ENCODE measurements around the gene MGMT.

MGMT gene

GRCh38 chr10:129775681-129776080, 308.6 kb downstream of the MGMT start:
- H3K9me3 ChIP-seq (ENCODE audit: insufficient read depth, low read length): no peaks in the 10 kb centered on the region
- no peak overlapping the region for H3K4me3 ChIP-seq (ENCODE audit: insufficient read length, low read depth)
- TF ChIP-seq ZNF274 (IDR thresholded peaks at IDR 0.05; ENCODE audit: low read depth, low read length) (no peak), YY1 (IDR thresholded peaks at IDR 0.05; ENCODE audit: insufficient read depth, insufficient read length) (no peak), SUZ12 (IDR thresholded peaks at IDR 0.05; ENCODE audit: extremely low read depth, insufficient read depth, insufficient read length) (no peak)
- H3K4me1 ChIP-seq (ENCODE audit: insufficient read depth, insufficient read length): peaks cover 7% of the 10 kb centered on the region
- no peak overlapping the region for H3K9ac ChIP-seq (ENCODE audit: insufficient read length, low read depth)
- H3K36me3 ChIP-seq (ENCODE audit: insufficient read depth, insufficient read length, low read length): no peaks in the 10 kb centered on the region
- no peaks in the 10 kb centered on the region for H3K27me3 ChIP-seq (ENCODE audit: insufficient read depth, insufficient read length)
- no peak for DNase-seq (ENCODE audit: low read depth, low spot score)

- Histone ChIP-seq H3K4me1 (ENCODE audit: insufficient read depth, insufficient read length) (peaks cover 7% of the 10 kb centered on the region), H3K9me3 (ENCODE audit: insufficient read depth, low read length) (no peaks in the 10 kb centered on the region), H3K36me3 (ENCODE audit: insufficient read depth, insufficient read length, low read length) (no peaks in the 10 kb centered on the region), H3K9ac (ENCODE audit: insufficient read length, low read depth) (no peak overlapping the region), H3K27me3 (ENCODE audit: insufficient read depth, insufficient read length) (no peaks in the 10 kb centered on the region), H3K4me3 (ENCODE audit: insufficient read length, low read depth) (no peak overlapping the region)
- DNase-seq (ENCODE audit: low read depth, low spot score): no peak
- TF ChIP-seq SUZ12 (IDR thresholded peaks at IDR 0.05; ENCODE audit: extremely low read depth, insufficient read depth, insufficient read length) (no peak), YY1 (IDR thresholded peaks at IDR 0.05; ENCODE audit: insufficient read depth, insufficient read length) (no peak), ZNF274 (IDR thresholded peaks at IDR 0.05; ENCODE audit: low read depth, low read length) (no peak)
Observed at GRCh38 chr10:129777687-129778086, 310.6 kb downstream of the MGMT start.

- Histone ChIP-seq H3K36me3 (ENCODE audit: insufficient read depth, insufficient read length, low read length) (no peaks in the 10 kb centered on the region), H3K27me3 (ENCODE audit: insufficient read depth, insufficient read length) (no peaks in the 10 kb centered on the region), H3K9ac (ENCODE audit: insufficient read length, low read depth) (no peak overlapping the region), H3K4me1 (ENCODE audit: insufficient read depth, insufficient read length) (peaks cover 7% of the 10 kb centered on the region), H3K9me3 (ENCODE audit: insufficient read depth, low read length) (no peaks in the 10 kb centered on the region), H3K4me3 (ENCODE audit: insufficient read length, low read depth) (no peak overlapping the region)
- no peak for DNase-seq (ENCODE audit: low read depth, low spot score)
- no peak for TF ChIP-seq SUZ12 (IDR thresholded peaks at IDR 0.05; ENCODE audit: extremely low read depth, insufficient read depth, insufficient read length)
- no peak for TF ChIP-seq ZNF274 (IDR thresholded peaks at IDR 0.05; ENCODE audit: low read depth, low read length)
- TF ChIP-seq YY1 (IDR thresholded peaks at IDR 0.05; ENCODE audit: insufficient read depth, insufficient read length): no peak
Observed at GRCh38 chr10:129778571-129778970, 311.5 kb downstream of the MGMT start.

GRCh38 chr10:129779126-129780111, 312.4 kb downstream of the MGMT start:
- H3K4me1 ChIP-seq (ENCODE audit: insufficient read depth, insufficient read length): peaks cover 5% of the 10 kb centered on the region
- H3K9ac ChIP-seq (ENCODE audit: insufficient read length, low read depth): no peak overlapping the region
- TF ChIP-seq YY1 (IDR thresholded peaks at IDR 0.05; ENCODE audit: insufficient read depth, insufficient read length): no peak
- no peak for TF ChIP-seq ZNF274 (IDR thresholded peaks at IDR 0.05; ENCODE audit: low read depth, low read length)
- TF ChIP-seq SUZ12 (IDR thresholded peaks at IDR 0.05; ENCODE audit: extremely low read depth, insufficient read depth, insufficient read length): no peak
- H3K27me3 ChIP-seq (ENCODE audit: insufficient read depth, insufficient read length): no peaks in the 10 kb centered on the region
- no peaks in the 10 kb centered on the region for H3K36me3 ChIP-seq (ENCODE audit: insufficient read depth, insufficient read length, low read length)
- no peaks in the 10 kb centered on the region for H3K9me3 ChIP-seq (ENCODE audit: insufficient read depth, low read length)
- no peak for DNase-seq (ENCODE audit: low read depth, low spot score)
- H3K4me3 ChIP-seq (ENCODE audit: insufficient read length, low read depth): no peak overlapping the region

GRCh38 chr10:129780198-129780597, 313.2 kb downstream of the MGMT start:
- no peaks in the 10 kb centered on the region for H3K36me3 ChIP-seq (ENCODE audit: insufficient read depth, insufficient read length, low read length)
- no peaks in the 10 kb centered on the region for H3K27me3 ChIP-seq (ENCODE audit: insufficient read depth, insufficient read length)
- no peak overlapping the region for H3K4me3 ChIP-seq (ENCODE audit: insufficient read length, low read depth)
- H3K4me1 ChIP-seq (ENCODE audit: insufficient read depth, insufficient read length): peaks cover under 1% of the 10 kb centered on the region
- no peaks in the 10 kb centered on the region for H3K9me3 ChIP-seq (ENCODE audit: insufficient read depth, low read length)
- H3K9ac ChIP-seq (ENCODE audit: insufficient read length, low read depth): no peak overlapping the region
- no peak for TF ChIP-seq YY1 (IDR thresholded peaks at IDR 0.05; ENCODE audit: insufficient read depth, insufficient read length)
- no peak for TF ChIP-seq SUZ12 (IDR thresholded peaks at IDR 0.05; ENCODE audit: extremely low read depth, insufficient read depth, insufficient read length)
- TF ChIP-seq ZNF274 (IDR thresholded peaks at IDR 0.05; ENCODE audit: low read depth, low read length): no peak
- DNase-seq (ENCODE audit: low read depth, low spot score): no peak

- no peaks in the 10 kb centered on the region for H3K4me1 ChIP-seq (ENCODE audit: insufficient read depth, insufficient read length)
- TF ChIP-seq SUZ12 (IDR thresholded peaks at IDR 0.05; ENCODE audit: extremely low read depth, insufficient read depth, insufficient read length) (no peak), YY1 (IDR thresholded peaks at IDR 0.05; ENCODE audit: insufficient read depth, insufficient read length) (no peak)
- H3K4me3 ChIP-seq (ENCODE audit: insufficient read length, low read depth): no peak overlapping the region
- no peaks in the 10 kb centered on the region for H3K36me3 ChIP-seq (ENCODE audit: insufficient read depth, insufficient read length, low read length)
- no peak overlapping the region for H3K9ac ChIP-seq (ENCODE audit: insufficient read length, low read depth)
- no peaks in the 10 kb centered on the region for H3K27me3 ChIP-seq (ENCODE audit: insufficient read depth, insufficient read length)
- DNase-seq (ENCODE audit: low read depth, low spot score): no peak
- no peaks in the 10 kb centered on the region for H3K9me3 ChIP-seq (ENCODE audit: insufficient read depth, low read length)
Observed at GRCh38 chr10:129780901-129781795, 314.1 kb downstream of the MGMT start.

- Histone ChIP-seq H3K9me3 (ENCODE audit: insufficient read depth, low read length) (no peaks in the 10 kb centered on the region), H3K36me3 (ENCODE audit: insufficient read depth, insufficient read length, low read length) (no peaks in the 10 kb centered on the region), H3K4me1 (ENCODE audit: insufficient read depth, insufficient read length) (no peaks in the 10 kb centered on the region), H3K4me3 (ENCODE audit: insufficient read length, low read depth) (no peak overlapping the region), H3K9ac (ENCODE audit: insufficient read length, low read depth) (no peak overlapping the region), H3K27me3 (ENCODE audit: insufficient read depth, insufficient read length) (no peaks in the 10 kb centered on the region)
- no peak for TF ChIP-seq ZNF274 (IDR thresholded peaks at IDR 0.05; ENCODE audit: low read depth, low read length)
- TF ChIP-seq SUZ12 (IDR thresholded peaks at IDR 0.05; ENCODE audit: extremely low read depth, insufficient read depth, insufficient read length): no peak
- TF ChIP-seq YY1 (IDR thresholded peaks at IDR 0.05; ENCODE audit: insufficient read depth, insufficient read length): no peak
- DNase-seq (ENCODE audit: low read depth, low spot score): no peak
Observed at GRCh38 chr10:129784291-129784690, 317.2 kb downstream of the MGMT start.
